ENCODE measurements around the gene RBX1. TPM values are rescaled to one million over a fixed set of nuclear protein-coding genes. Genes with fewer than 3 reads are reported as not detected.

The RBX1 gene
- total and polyA plus RNA-seq, 2 of the 8 experiments (the other 6 are each of a cell fraction or from before 2014, with no cell fraction given): 76.5 to 119 TPM

DNA sequence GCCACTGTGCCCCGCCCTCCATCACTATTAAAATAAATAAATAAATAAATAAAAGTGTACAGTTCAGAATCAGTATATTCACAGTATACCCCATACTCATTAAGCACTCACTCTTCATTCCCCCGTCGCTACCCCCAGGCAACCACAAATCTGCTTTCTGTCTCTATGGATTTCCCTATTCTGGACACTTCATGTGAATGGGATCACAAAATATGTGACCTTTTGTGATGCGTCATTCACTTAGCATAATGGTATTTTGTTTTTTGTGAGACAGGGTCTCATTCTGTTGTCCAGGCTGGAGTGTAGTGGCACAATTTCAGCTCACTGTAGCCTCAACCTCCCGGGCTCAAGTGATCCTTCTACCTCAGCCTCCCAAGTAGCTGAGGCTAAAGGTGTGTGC lies 52.8 kb downstream of the RBX1 start:
- Histone ChIP-seq H3K36me3 (ENCODE audit: control insufficient read depth in 2 of 4, insufficient read depth in 4 of 4, low read length in 3 of 4) (no peaks in the 10 kb centered on the region), H3K18ac (ENCODE audit: extremely low read depth, low read length) (no peak overlapping the region), H3K79me1 (ENCODE audit: low read depth, low read length) (no peaks in the 10 kb centered on the region), H3K27me3 (replicated peaks in 1 of 4; ENCODE audit: control insufficient read depth in 3 of 4, extremely low read depth in 1 of 4, insufficient read depth in 3 of 4, low read length in 3 of 4) (no peaks in the 10 kb centered on the region), H3K4me1 (replicated peaks in 1 of 4; ENCODE audit: control insufficient read depth in 3 of 4, insufficient read depth in 4 of 4, low read length in 3 of 4) (peaks cover 0 to 2% (median 0%) of the 10 kb centered on the region in 4 experiments; a peak in 2 of 7 replicates), H4K91ac (replicated peaks; ENCODE audit: insufficient read length, low read length) (no peak overlapping the region), H2BK20ac (ENCODE audit: low read length) (no peak overlapping the region), H3K14ac (ENCODE audit: insufficient read length) (no peak overlapping the region), H3K56ac (replicated peaks; ENCODE audit: insufficient read length, low read depth, low read length) (no peak overlapping the region), H3K4me3 (ENCODE audit: extremely low read depth in 1 of 4, insufficient read depth in 2 of 4, low read depth in 3 of 4, low read length in 4 of 4) (no peak overlapping the region), H3K9ac (replicated peaks in 1 of 4; ENCODE audit: extremely low read depth in 1 of 4, low read depth in 3 of 4, low read length in 3 of 4) (no peak overlapping the region), H3K23ac (ENCODE audit: insufficient read length) (no peak overlapping the region), H3K9me3 (ENCODE audit: insufficient read depth in 2 of 2, low read depth in 1 of 2, low read length in 1 of 2) (no peaks in the 10 kb centered on the region), H3K79me2 (ENCODE audit: control insufficient read depth in 1 of 2, insufficient read depth in 2 of 2, low read length in 2 of 2) (no peaks in the 10 kb centered on the region), H2BK12ac (ENCODE audit: low read depth, low read length) (no peak overlapping the region), H3K27ac (ENCODE audit: low read depth, low read length) (no peak overlapping the region), H4K5ac (ENCODE audit: insufficient read length, low read depth, low read length) (no peak overlapping the region), H3K23me2 (ENCODE audit: low read depth, low read length) (no peaks in the 10 kb centered on the region; the same call in 1 of the 2 replicates), H4K20me1 (replicated peaks in 1 of 2; ENCODE audit: control insufficient read depth in 1 of 2, insufficient read depth in 2 of 2, low read length in 2 of 2) (no peaks in the 10 kb centered on the region), H2AFZ (ENCODE audit: low read length) (no peak overlapping the region), H3K4me2 (ENCODE audit: insufficient read depth in 1 of 2, low read depth in 2 of 2, low read length in 2 of 2) (no peak overlapping the region), H2AK5ac (ENCODE audit: low read depth, low read length) (no peak overlapping the region), H2BK15ac (ENCODE audit: low read length) (no peak overlapping the region), H4K8ac (ENCODE audit: extremely low read depth, insufficient read depth, low read length) (no peak overlapping the region), H2BK120ac (replicated peaks; ENCODE audit: low read depth, low read length) (no peak overlapping the region), H2BK5ac (ENCODE audit: low read depth, low read length) (no peak overlapping the region), H3K4ac (replicated peaks; ENCODE audit: insufficient read length, low read depth, low read length) (no peak overlapping the region)
- WGBS, 2 experiments (ENCODE audit: extremely low coverage in 1 of 2, insufficient coverage in 1 of 2, insufficient read length in 1 of 2, insufficient replicate concordance in 2 of 2, low coverage in 1 of 2, low lambda C conversion rate in 2 of 2, missing lambda C conversion rate in 1 of 2): 92% methylated on average over 5 of the region's 5 CpGs; no CpG with 5 or more reads in 1 of the 2 experiments
- ChIA-PET POLR2A (ENCODE audit: partially characterized antibody) (interaction anchor here (2.0 kb wide), 1 partner anchor 18 kb away, joined by 7 read pairs; no protein-coding TSS in a partner anchor), CTCF (ENCODE audit: partially characterized antibody) (interaction anchor here (0.7 kb wide), 1 partner anchor 21 kb away, joined by 3 read pairs; no protein-coding TSS in a partner anchor)
- FAIRE-seq (no peak), DNase-seq (ENCODE audit: low read depth in 1 of 2, low spot score in 2 of 2) (no peak)
- TF ChIP-seq BCL11A (IDR thresholded peaks at IDR 0.05; ENCODE audit: low read depth in 2 of 2, low read length in 2 of 2) (no peak), ZNF274 (IDR thresholded peaks at IDR 0.05; ENCODE audit: borderline replicate concordance, extremely low read depth, low read length) (no peak), RBBP5 (IDR thresholded peaks at IDR 0.05; ENCODE audit: borderline replicate concordance, low read depth, low read length) (no peak), JUND (IDR thresholded peaks at IDR 0.05; ENCODE audit: low read length) (no peak), TAF1 (IDR thresholded peaks at IDR 0.05; ENCODE audit: low read depth, low read length) (no peak), GTF2F1 (IDR thresholded peaks at IDR 0.05; ENCODE audit: borderline replicate concordance, low read depth, low read length) (no peak), TAF7 (optimal IDR thresholded peaks at IDR 0.05; ENCODE audit: borderline replicate concordance, low read depth, low read length) (no peak), SIRT6 (IDR thresholded peaks at IDR 0.05; ENCODE audit: low read length) (no peak), NANOG (IDR thresholded peaks at IDR 0.05; ENCODE audit: insufficient read depth, low read depth, low read length, poor library complexity, severe bottlenecking) (no peak), SIX5 (IDR thresholded peaks at IDR 0.05; ENCODE audit: low read depth, low read length) (no peak), POLR2A (IDR thresholded peaks at IDR 0.05; ENCODE audit: control extremely low read depth in 1 of 2, low read depth in 2 of 2, low read length in 2 of 2) (no peak), CBX8 (IDR thresholded peaks at IDR 0.05; ENCODE audit: borderline replicate concordance, low read depth, low read length) (no peak)
- TF ChIP-seq, protein P1, sequence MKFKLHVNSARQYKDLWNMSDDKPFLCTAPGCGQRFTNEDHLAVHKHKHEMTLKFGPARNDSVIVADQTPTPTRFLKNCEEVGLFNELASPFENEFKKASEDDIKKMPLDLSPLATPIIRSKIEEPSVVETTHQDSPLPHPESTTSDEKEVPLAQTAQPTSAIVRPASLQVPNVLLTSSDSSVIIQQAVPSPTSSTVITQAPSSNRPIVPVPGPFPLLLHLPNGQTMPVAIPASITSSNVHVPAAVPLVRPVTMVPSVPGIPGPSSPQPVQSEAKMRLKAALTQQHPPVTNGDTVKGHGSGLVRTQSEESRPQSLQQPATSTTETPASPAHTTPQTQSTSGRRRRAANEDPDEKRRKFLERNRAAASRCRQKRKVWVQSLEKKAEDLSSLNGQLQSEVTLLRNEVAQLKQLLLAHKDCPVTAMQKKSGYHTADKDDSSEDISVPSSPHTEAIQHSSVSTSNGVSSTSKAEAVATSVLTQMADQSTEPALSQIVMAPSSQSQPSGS (IDR thresholded peaks at IDR 0.05; ENCODE audit: low read length): no peak
